IPS-18c (cell line): ENCODE results near the gene TRIM54.
"Not testable (repeated sequence)": the region's sequence is repeated elsewhere in the genome, so short reads cannot be mapped to it uniquely, and the experiment has no call there.

Source experiments
- H3K4me3 ChIP-seq: 2 replicates; pipeline ENCODE4 v1.7.0; 2013; ENCODE audit warnings: low read depth, mild to moderate bottlenecking, low read length, moderate library complexity; ENCODE audit not compliant: insufficient read depth
- H3K9me3 ChIP-seq: one replicate; pipeline ENCODE4 v1.6.1; 2013; ENCODE audit warnings: mild to moderate bottlenecking, low read length, moderate library complexity; ENCODE audit not compliant: control insufficient read depth, insufficient read depth

Gene TRIM54

GRCh38 chr2:27303093-27304025 lies 21.1 kb downstream of the TRIM54 start:
- H3K4me3 ChIP-seq, result no peak overlapping the region
- H3K9me3 ChIP-seq, result peaks cover 2% of the 10 kb centered on the region

- no peak overlapping the region for H3K4me3 ChIP-seq
- peaks cover 2% of the 10 kb centered on the region for H3K9me3 ChIP-seq
Observed at GRCh38 chr2:27304488-27305240, 22.4 kb downstream of the TRIM54 start.

- H3K9me3 ChIP-seq, result peaks cover 2% of the 10 kb centered on the region
- H3K4me3 ChIP-seq, result no peak overlapping the region
Observed at GRCh38 chr2:27305516-27305915, 23.3 kb downstream of the TRIM54 start.

- Histone ChIP-seq H3K9me3 (no peaks in the 10 kb centered on the region), H3K4me3 (peak overlapping the region; percentile 50)
Observed at GRCh38 chr2:27306136-27306535, 23.9 kb downstream of the TRIM54 start.

- no peaks in the 10 kb centered on the region for H3K9me3 ChIP-seq
- peak overlapping the region; percentile 50 for H3K4me3 ChIP-seq
Observed at GRCh38 chr2:27306573-27307286, 24.5 kb downstream of the TRIM54 start.

- peak overlapping the region; percentile 50 for H3K4me3 ChIP-seq
- H3K9me3 ChIP-seq, result no peaks in the 10 kb centered on the region
Observed at GRCh38 chr2:27307287-27307544, 25.0 kb downstream of the TRIM54 start.

GRCh38 chr2:27307545-27308358 lies 25.5 kb downstream of the TRIM54 start:
- Histone ChIP-seq H3K4me3 (peak overlapping the region; percentile 50), H3K9me3 (no peaks in the 10 kb centered on the region)

GRCh38 chr2:27308359-27308881 lies 26.2 kb downstream of the TRIM54 start, which contains the start of gene UCN:
Gene UCN, minus strand, starts transcription at chr2:27308445. Its CDS starts 550 bp downstream, at chr2:27307895.
- H3K4me3 ChIP-seq, result peak within 1 kb of the TSS; percentile 50
- no peaks in the 10 kb centered on the region for H3K9me3 ChIP-seq

GRCh38 chr2:27309651-27310050 lies 27.4 kb downstream of the TRIM54 start:
- Histone ChIP-seq H3K4me3 (no peak overlapping the region), H3K9me3 (no peaks in the 10 kb centered on the region)

GRCh38 chr2:27312152-27312551 lies 29.9 kb downstream of the TRIM54 start:
- Histone ChIP-seq H3K4me3 (no peak overlapping the region), H3K9me3 (no peaks in the 10 kb centered on the region)

GRCh38 chr2:27313882-27314645 lies 31.8 kb downstream of the TRIM54 start:
- Histone ChIP-seq H3K4me3 (no peak overlapping the region), H3K9me3 (no peaks in the 10 kb centered on the region)

- H3K9me3 ChIP-seq, result no peaks in the 10 kb centered on the region
- no peak overlapping the region for H3K4me3 ChIP-seq
Observed at GRCh38 chr2:27314709-27315108, 32.5 kb downstream of the TRIM54 start.

- Histone ChIP-seq H3K4me3 (no peak overlapping the region), H3K9me3 (no peaks in the 10 kb centered on the region)
Observed at GRCh38 chr2:27315122-27315521, 32.9 kb downstream of the TRIM54 start.

- Histone ChIP-seq H3K4me3 (no peak overlapping the region), H3K9me3 (no peaks in the 10 kb centered on the region)
Observed at GRCh38 chr2:27316655-27317412, 34.6 kb downstream of the TRIM54 start.

- not testable (repeated sequence) for H3K4me3 ChIP-seq, H3K9me3 ChIP-seq
Observed at GRCh38 chr2:27319839-27320238, 37.6 kb downstream of the TRIM54 start.
